HUDEP-2 (cell line): ENCODE data around the gene WWOX.
"Not testable (repeated sequence)": the region's sequence is repeated elsewhere in the genome, so short reads cannot be mapped to it uniquely, and the experiment has no call there.

Source experiments
- DNase-seq, 76 experiments: peaks; one replicate each; lab custom pipeline; 2025; ENCODE audit not compliant: unreplicated experiment in 76 of 76; lab: John Stamatoyannopoulos, UW

The WWOX gene

GRCh38 chr16:79009896-79010295, 910.4 kb downstream of the WWOX start:
- DNase-seq: no peak

DNA sequence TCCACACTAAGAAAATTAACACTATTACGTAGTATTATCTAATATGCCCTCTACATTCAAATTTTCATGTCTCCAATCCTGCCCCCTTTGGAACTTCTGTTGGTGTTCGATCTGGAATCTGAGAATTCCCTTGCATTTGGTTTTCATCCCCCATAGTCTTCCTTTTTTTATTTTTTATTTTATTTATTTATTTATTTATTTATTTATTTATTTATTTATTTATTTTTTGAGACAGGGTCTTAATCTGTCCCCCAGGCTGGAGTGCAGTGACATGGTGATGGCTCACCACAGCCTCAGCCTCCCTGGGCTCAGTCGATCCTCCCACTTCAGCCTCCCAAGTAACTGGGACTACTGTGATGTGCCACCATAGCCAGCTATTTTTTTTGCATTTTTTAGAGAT, 911.8 kb downstream of the WWOX start:
- no peak for DNase-seq

GRCh38 chr16:79012671-79013434, 913.4 kb downstream of the WWOX start:
- DNase-seq: no peak

DNA sequence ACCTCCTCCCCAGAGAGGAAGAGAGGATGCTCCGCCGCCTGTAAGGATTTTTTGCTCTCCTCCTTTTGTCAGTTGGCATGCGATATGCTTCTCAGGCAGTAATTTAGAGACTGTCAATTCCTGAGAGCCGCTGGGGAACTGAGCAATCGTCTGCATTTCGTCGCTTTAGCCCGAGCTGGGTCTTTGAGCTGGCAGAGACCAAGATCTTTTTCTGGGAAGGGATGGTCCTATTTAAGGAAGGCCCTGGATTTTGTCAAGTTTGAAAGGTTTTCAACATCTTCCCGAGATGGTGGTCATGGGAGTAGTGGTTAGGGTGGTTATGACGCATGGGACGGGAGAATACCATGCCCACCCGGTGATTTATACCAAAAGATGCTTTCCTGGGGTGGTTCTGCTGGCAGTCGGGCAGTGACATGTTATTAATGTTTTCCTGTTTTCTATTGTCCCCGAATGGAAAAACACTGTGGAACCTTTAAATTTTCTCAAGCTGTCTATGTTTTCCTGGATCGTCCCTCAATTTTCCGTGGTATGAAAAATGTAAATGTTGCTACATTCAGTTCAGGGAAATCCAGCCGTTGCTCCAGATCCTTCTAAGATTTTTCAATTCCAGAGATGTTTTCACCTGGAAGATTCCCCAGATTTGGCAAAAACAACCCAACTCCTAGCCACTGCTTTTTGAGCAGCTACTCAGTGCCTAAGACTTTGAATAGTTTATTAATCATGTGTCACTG, 914.6 kb downstream of the WWOX start:
- no peak for DNase-seq

GRCh38 chr16:79018650-79019429, 919.4 kb downstream of the WWOX start:
- no peak for DNase-seq

DNA sequence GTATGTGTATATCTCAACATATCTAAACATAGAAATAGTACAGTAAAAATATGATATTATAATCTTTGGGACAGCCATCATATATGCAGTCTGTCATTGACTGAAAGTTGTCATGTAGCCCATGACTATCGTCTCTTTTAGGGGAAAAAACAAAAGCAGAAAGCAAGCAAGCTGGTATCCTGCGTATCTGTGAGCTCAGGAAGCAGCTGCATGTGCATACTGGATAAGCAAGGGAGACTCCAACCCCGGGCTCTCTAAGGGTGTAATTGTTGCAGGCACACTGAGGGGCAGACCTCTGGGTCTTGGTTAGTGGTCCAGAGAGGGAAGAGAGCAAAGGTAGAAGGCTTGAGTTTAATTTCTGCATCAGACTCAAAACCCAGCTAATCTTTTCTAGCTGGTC, 920.0 kb downstream of the WWOX start:
- no peak for DNase-seq

GRCh38 chr16:79021991-79022630, 922.7 kb downstream of the WWOX start:
- DNase-seq: no peak

DNA sequence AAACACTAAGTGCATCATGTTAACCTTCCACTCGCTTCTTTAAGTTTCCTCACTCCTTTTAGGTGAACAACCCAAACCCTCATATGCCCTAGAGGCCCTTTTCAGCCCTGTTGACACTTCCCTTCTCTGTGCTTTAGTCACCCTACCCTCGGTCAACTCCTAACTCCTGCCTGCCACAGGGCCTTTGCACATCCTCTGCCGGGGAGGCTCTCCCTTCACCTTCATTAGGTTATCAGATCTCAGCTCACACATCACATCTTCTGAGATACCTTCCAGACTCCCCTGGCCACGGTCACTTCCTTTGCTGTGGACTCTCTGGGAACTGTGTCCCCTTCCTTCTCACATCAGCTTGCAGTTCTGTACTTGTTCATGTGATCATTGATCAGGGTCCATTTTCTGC, 926.7 kb downstream of the WWOX start:
- no peak for DNase-seq

GRCh38 chr16:79036541-79036940, 937.1 kb downstream of the WWOX start:
- no peak for DNase-seq

DNA sequence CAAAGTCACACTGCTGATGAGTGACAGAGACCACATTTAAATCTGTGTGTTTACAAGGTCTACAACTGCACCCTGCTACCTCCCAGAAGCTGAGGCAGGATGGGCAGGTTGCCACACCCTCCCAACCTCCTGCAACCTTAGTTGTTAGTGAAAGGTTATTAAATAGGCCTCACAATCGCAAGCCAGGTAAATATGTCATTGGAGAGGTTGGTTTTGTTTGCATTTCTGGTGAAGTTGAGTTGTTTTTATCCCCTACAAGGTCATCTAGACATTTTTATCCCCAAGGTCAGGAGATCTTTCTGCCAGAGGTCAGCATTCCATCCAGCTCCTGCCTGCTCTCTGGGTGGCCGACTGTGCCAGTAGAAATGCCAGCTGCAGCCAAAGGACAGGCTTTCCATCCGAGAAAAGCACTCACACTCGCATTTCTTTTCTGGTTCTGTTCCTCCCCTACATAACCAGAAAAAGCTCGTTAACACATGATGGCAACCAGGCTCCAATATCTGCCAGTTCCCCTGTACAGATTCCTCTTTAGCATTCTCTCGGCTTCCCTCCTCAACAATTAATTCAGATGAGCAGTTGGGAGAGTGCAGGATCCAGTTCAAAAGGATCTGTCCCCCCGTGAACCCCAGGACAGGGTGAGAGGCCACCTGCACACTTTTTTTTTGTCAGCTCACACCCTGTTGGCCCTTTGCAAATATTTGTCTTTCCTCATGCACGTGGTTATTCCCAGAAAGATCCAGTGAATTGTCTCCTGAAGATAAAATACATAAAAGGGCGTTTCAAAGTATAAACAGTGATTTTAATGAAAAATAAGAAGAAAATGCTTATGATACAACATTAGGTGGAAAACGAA, 938.3 kb downstream of the WWOX start:
- no peak for DNase-seq

- no peak for DNase-seq
Measured at GRCh38 chr16:79041206-79041605, 941.8 kb downstream of the WWOX start.

DNA sequence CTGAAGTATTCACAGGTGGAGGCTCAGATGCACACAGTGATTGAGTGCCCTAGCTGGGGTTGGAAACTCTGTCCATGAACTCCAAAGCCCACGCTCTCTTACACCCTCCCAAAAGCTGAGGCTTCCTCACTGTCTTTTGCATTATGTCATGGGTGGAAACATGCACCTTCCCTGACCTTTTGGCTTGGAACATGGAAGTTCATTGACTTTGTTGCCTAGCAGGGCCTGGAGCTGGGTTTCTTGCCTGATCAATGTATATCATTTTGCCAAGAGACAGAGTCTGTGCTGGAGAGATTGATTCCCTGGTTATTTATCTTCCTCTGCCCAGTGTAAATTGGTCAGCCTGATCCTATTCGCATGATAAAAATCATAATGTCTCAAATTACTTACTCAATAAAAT, 942.7 kb downstream of the WWOX start:
- no peak for DNase-seq

DNA sequence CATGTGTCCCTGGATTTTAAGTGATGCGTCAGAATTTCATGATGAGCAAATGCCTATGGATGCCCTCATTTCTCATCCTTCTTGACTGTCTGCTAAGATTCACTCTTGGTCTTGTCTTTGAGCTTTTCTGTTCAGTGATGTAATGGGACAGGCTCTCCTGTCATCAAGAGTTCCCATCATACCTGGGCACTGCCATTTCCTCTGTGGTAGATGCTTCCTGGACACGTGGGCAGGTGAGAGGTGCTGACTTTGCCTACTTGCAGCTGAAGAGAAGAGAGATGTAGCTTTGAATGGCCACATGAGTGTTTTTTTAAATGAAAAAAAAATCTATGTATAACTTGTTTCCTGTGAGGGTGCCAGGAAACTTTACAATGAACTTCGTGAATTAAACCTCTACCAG, 943.4 kb downstream of the WWOX start:
- no peak for DNase-seq

GRCh38 chr16:79045191-79045590, 945.7 kb downstream of the WWOX start:
- no peak for DNase-seq

- peak in 2 of 76 experiments; percentile 7 to 15 for DNase-seq
Measured at GRCh38 chr16:79047337-79047736, 947.9 kb downstream of the WWOX start.

GRCh38 chr16:79049040-79049439, 949.6 kb downstream of the WWOX start:
- no peak for DNase-seq

DNA sequence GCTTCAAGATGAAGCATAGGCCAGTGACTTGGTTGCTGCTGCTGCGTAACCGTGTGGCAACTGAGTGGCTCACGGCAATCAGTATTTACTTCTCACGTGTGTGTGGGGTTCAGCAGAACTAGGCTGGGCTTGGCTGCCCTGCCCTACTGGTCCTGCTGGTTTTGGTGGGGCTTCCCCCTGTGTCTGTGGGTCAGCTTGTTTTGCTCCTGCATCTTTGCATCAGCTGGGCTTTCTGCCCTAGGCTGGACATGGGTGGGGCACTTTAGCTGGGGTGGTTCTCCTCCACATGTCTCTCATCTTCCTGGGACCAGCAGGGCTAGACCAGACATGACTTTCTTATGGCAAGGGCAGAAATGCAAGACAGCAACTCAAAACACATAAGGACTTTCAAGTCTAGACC, 950.6 kb downstream of the WWOX start:
- DNase-seq: no peak

DNA sequence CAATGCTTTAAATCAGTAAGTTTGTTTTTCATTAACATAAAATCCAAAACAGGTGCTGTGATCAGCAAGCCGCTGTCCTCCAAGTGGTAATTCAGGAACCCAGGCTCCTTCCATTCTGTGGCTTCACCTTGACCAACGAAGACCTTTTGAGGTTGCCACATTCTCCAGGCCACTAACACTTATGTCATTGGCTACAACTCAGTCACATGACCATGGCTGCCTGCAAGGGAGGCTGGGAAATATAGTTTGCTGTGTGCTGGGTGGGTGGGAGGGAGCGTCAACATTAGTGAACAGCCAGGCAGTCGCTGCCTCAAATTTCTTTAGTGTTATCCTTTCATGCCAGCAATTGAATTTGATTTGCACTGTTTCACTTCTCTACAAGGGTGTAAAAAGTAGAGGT, 951.9 kb downstream of the WWOX start:
- DNase-seq: no peak

DNA sequence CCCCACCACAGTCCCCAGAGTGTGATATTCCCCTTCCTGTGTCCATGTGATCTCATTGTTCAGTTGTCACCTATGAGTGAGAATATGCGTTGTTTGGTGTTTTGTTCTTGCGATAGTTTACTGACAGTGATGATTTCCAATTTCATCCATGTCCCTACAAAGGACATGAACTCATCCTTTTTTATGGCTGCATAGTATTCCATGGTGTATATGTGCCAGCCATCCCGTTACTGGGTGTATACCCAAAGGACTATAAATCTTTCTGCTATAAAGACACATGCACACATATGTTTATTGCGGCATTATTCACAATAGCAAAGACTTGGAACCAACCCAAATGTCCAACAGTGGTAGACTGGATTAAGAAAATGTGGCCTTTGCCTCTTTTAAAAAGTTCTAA, 952.7 kb downstream of the WWOX start:
- DNase-seq: not testable (repeated sequence)

DNA sequence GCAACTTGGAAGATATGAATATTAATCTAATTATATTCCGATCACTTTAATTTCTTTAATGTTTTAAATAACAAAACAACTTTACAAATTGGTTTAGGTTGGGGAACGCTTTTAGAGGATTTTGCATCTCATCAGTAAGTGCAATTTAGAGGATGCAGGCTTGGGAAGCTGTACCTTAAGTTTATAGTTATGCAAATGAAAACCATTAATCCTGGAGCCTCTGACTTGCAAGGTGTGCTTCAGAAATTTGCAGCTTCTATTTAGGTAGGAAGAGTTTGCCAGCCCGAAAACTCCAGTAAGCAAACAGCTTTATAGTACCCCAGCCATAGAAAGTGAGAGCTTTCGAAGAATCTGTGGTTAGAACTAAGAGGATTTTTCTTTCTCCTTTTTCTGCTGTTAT, 954.1 kb downstream of the WWOX start:
- DNase-seq: no peak
